Endometrial microvascular endothelial cells (primary cell): Measurements from ENCODE around the gene CCR9. TPM values are rescaled to one million over a fixed set of nuclear protein-coding genes. Genes with fewer than 3 reads are reported as not detected.

Experiments
- in situ Hi-C: cut with HindIII; loops from 2 replicates; pipeline ENCODE4 v1.10.0; 2017; ENCODE audit warnings: low sequenced_read_pairs, low pct_unique_long_range_greater_than_20kb; ENCODE audit errors: inconsistent ontology term
- total RNA-seq: library from RNA; depleted of rRNA; stranded (reverse); fragments of >200 nt; gene quantifications from one replicate; pipeline ENCODE4 v1.2.3, GENCODE V29; 2015; ENCODE audit errors: inconsistent ontology term

CCR9 gene
- total RNA-seq, 1 donor from 2014 or later, result not detected

DNA sequence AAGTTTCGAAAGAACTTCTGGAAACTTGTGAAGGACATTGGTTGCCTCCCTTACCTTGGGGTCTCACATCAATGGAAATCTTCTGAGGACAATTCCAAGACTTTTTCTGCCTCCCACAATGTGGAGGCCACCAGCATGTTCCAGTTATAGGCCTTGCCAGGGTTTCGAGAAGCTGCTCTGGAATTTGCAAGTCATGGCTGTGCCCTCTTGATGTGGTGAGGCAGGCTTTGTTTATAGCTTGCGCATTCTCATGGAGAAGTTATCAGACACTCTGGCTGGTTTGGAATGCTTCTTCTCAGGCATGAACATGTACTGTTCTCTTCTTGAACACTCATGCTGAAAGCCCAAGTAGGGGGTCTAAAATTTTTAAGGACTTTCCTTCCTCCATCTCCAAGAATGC is 61.0 kb downstream of the CCR9 start:
- in situ Hi-C loops, result no loop called here

DNA sequence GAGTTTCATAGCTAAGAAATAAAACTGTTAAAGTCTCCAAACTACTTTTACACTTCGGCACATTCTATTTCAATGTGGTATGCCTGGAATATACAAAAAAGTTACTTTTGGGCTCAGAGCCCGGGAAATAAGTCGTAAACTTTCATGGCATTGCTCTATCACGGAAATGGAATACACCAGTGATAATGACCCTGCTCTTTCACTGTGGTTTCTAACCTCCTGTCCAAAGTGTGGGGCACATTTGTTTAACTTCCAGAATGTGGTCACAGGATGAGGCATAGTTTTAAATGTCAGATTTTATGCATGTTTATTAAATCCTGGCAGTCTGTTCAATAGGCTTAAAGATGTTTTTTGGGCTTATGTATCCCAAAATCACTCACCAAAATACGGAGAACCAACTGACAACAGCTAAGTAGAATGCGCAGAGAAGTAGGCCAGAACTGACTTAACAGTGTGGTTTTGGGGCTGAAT is 62.0 kb downstream of the CCR9 start:
- in situ Hi-C loops, result no loop called here

DNA sequence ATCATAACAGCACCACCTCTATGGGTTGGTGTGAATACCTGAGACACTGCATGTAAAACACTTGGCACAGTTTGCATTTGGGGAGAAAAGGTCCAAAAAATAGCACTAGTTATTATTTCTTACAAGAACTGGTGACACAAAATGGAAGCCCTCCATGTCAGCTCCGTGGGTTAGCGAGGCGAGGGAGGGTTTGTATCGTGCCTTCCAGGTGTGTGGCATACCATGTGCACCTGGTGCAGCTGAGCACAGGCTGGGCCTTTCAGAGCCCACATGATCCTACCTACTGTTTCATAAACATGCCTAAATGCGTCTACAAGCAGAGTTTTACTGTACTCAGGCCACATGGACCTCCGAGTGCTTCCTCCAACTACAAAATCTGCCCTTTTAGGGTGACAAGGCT is 62.5 kb downstream of the CCR9 start:
- in situ Hi-C loops, result no loop called here

DNA sequence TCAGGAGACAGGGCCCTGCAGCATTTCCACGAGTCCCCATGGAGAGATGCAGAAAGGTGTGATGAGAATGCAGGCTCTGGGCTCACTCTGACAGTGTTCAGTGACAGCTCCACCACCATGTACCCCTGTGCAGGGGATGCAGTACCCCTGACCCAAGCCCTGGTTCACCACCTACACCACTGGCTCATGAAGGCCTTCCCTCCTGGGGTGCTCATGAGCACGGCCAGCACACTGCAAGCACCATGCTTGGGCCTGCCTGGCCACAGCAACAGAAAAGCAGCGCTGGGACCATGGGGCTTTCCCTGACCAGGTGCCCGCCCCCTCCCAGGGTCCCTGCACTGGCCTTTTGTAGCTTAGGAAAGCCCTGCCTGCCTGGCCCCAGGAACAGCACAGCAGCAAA is 63.1 kb downstream of the CCR9 start:
- in situ Hi-C loops, result no loop called here

DNA sequence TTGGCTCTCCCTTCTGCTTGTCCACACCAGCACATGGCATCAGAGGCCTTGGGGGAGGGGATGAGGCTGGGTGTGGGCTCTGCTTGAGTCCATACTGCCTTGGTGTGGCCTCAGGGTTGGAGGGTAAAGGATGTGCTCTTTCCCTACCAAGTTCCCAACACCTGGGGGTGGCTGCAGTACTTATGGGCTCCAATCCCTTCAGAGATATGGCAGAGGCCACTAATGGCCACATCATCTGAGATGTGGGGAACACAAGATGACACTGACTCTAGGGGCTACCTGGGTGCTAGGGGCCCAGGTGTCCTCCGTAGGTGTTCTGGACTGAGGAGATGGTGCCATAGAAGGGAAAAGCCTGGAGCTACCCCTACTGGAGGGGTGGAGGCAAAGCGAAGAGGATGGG is 63.8 kb downstream of the CCR9 start:
- in situ Hi-C loops, result no loop called here

DNA sequence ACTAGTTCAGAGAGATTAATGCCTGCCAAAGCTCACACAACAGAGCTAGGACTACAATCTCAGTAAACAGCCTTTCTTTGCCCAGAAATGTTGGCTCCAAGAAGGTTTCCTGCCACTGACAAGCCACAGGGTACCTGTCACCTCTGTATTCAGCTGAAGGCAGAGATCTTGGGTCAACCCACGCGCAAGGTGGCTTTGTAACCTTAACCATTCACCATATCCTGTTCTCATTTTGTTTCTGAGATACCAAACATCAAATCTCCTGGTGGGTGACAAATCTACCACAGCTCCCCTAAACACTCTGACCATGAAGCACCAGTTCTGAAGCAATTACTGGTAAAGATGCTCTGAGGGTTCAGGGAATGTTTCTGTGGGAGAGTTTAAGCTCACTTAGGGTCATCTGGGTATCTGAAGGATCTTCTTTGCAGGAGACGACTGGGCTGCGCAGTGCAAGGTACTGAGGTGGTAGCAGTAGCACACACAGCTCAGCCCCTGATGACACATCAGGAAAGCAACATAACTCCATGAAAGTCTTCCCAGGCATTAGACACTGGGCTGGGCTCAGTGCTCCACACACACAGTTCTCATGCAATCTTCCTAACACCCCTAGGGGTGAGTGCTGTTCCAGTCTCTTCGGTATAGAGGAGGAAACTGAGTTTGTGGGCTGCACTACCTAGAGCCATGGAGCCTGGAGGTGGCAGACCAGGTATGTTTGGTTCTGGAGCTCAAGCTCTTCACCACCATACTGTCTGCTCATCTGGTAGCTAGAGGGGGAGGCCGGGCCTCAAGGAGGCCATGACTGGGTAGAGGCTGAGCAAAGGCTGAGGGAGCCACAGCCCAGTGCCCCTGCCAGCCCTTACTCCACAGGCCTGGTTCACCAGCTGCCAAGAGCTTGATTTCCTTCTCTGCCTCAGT is 64.6 kb downstream of the CCR9 start:
- in situ Hi-C loops, result no loop called here

DNA sequence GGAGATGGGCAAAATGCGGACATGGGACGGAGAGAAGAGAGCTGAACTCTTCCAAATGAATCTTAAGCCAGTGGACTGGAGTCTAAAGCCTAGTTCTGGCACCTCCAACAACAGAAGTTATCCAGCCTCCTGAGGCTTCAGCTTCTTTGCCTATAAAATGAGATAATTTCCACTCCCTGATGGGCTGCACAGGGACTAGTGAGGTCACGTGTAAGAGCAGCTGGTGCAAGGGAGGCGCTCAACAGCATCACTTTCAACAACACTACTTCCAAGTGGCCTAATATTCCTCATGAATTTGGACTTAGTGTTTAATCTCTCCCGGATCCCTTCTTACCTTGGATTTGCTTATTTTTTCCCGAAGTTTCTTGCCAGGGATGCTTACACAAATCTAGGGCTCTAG is 65.6 kb downstream of the CCR9 start:
- in situ Hi-C loops, result no loop called here

DNA sequence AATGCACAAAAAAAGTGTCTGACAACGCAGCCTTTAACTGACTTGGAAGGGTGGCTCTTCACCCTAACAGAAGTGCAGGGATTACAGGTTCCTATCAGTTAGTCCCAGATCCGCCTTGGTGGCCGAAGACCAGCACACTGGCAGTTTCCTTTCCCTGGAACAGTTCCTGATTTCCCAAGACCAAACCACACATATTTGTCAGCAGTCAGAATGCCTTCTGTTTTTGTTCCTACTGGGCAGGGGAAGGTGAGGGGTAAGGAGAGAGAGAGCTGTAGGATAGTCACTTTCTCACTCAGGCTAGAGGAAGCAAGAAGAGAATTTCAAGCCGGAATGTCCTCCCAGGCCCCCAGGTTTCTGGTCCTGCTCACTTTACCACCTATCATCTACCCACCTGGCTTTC is 66.1 kb downstream of the CCR9 start:
- in situ Hi-C loops, result no loop called here

Other genes with a start within 250 kb of the CCR9 start
- gene SACM1L, start 197.1 kb upstream of the CCR9 start, total RNA-seq, result 39.1 TPM
- not detected for gene SLC6A20, start 90.0 kb upstream of the CCR9 start, total RNA-seq
- 4.5 TPM for gene LZTFL1, start 44.4 kb upstream of the CCR9 start, total RNA-seq
- gene CXCR6, start 56.9 kb downstream of the CCR9 start, total RNA-seq, result not detected
- 13.4 TPM for gene FYCO1, start 109.3 kb downstream of the CCR9 start, total RNA-seq
- not detected for gene XCR1, start 140.9 kb downstream of the CCR9 start, total RNA-seq